M059J (cell line): ENCODE data around the gene SMR3A. TPM values are rescaled to one million over a fixed set of nuclear protein-coding genes. Genes with fewer than 3 reads are reported as not detected.
A peak's percentile ranks its signal among the peaks of the same experiment; 100 is the strongest.

ENCODE experiments used
- DNase-seq: peaks from one replicate; pipeline ENCODE4 v3.0.0-alpha.2; 2012; ENCODE audit warnings: low read depth
- total RNA-seq: library from RNA; depleted of rRNA; stranded (reverse); fragments of >200 nt; shearing (Covaris generic); gene quantifications from 2 replicates; pipeline ENCODE4 v1.2.3, GENCODE V29; 2014; rRNA removed

Gene SMR3A
- not detected in 2 replicates for total RNA-seq

GRCh38 chr4:70360460-70360859 lies at the start of gene SMR3A:
Gene SMR3A (plus strand): TSS chr4:70360760. CDS start chr4:70362116, 1,356 bp downstream.
- DNase-seq, result no peak

- no peak for DNase-seq
Measured at GRCh38 chr4:70313736-70314135, 46.8 kb upstream of the SMR3A start.

GRCh38 chr4:70315928-70316327 lies 44.6 kb upstream of the SMR3A start:
- DNase-seq, result no peak

- no peak for DNase-seq
Measured at GRCh38 chr4:70326052-70326451, 34.5 kb upstream of the SMR3A start.

- no peak for DNase-seq
Measured at GRCh38 chr4:70334681-70335080, 25.9 kb upstream of the SMR3A start, which contains the start of gene CABS1. Gene CABS1 (plus strand): TSS chr4:70334981. CDS start chr4:70335040, 59 bp downstream.

- DNase-seq, result no peak
Measured at GRCh38 chr4:70336043-70336442, 24.5 kb upstream of the SMR3A start.

GRCh38 chr4:70337886-70338420 lies 22.6 kb upstream of the SMR3A start:
- no peak for DNase-seq

GRCh38 chr4:70356185-70356584 lies 4.4 kb upstream of the SMR3A start:
- DNase-seq, result no peak

- no peak for DNase-seq
Measured at GRCh38 chr4:70359115-70359661, 1.4 kb upstream of the SMR3A start.

GRCh38 chr4:70364002-70364401 lies 3.4 kb downstream of the SMR3A start:
- no peak for DNase-seq

- peak; percentile 2 for DNase-seq
Measured at GRCh38 chr4:70365479-70365878, 4.9 kb downstream of the SMR3A start.

- no peak for DNase-seq
Measured at GRCh38 chr4:70367813-70368212, 7.3 kb downstream of the SMR3A start.

GRCh38 chr4:70371987-70372386 lies 11.4 kb downstream of the SMR3A start:
- no peak for DNase-seq

GRCh38 chr4:70372760-70373159 lies 12.2 kb downstream of the SMR3A start:
- no peak for DNase-seq

- DNase-seq, result no peak
Measured at GRCh38 chr4:70380578-70380977, 20.0 kb downstream of the SMR3A start.

- no peak for DNase-seq
Measured at GRCh38 chr4:70382691-70383181, 22.2 kb downstream of the SMR3A start, which contains the start of gene SMR3B. Gene SMR3B (plus strand): TSS chr4:70383131. CDS start chr4:70384511, 1,380 bp downstream.

- no peak for DNase-seq
Measured at GRCh38 chr4:70392057-70392776, 31.7 kb downstream of the SMR3A start.

GRCh38 chr4:70397580-70397979 lies 37.0 kb downstream of the SMR3A start, which contains the start of gene OPRPN:
Gene OPRPN (plus strand): TSS chr4:70397940. CDS start chr4:70399286, 1,346 bp downstream.
- no peak for DNase-seq

GRCh38 chr4:70399319-70399718 lies 38.8 kb downstream of the SMR3A start:
- peak; percentile 16 for DNase-seq

GRCh38 chr4:70402762-70403161 lies 42.2 kb downstream of the SMR3A start:
- no peak for DNase-seq

- no peak for DNase-seq
Measured at GRCh38 chr4:70405765-70406164, 45.2 kb downstream of the SMR3A start.
